SK-N-SH (cell line): ENCODE measurements around the gene ABCF1. TPM values are rescaled to one million over a fixed set of nuclear protein-coding genes. Genes with fewer than 3 reads are reported as not detected.
A peak's percentile ranks its signal among the peaks of the same experiment; 100 is the strongest.

Experiments
- CTCF ChIA-PET: fragments of 300-600, 350-600 bp; formaldehyde crosslinking; extraction: SDS; loops from one replicate; lab custom pipeline; 2021; lab: Yijun Ruan, JAX
- POLR2A ChIA-PET: fragments of 350-600 bp; sonication (Branson Sonifier 250); formaldehyde crosslinking; extraction: SDS; loops from one replicate; lab custom pipeline; 2020; ENCODE audit warnings: antibody characterized with exemption, inconsistent platforms; lab: Yijun Ruan, JAX
- DNase-seq: peaks from one replicate; pipeline ENCODE4 v3.0.0; 2012
- H2AFZ ChIP-seq: fragments of 200-600 bp; sonication (generic); 2 replicates; pipeline ENCODE4 v1.8.1; 2016; ENCODE audit warnings: antibody characterized with exemption, mild to moderate bottlenecking, low read depth
- H3F3A ChIP-seq: fragments of 200-600 bp; sonication (generic); replicated peaks from 2 replicates; pipeline ENCODE3; 2016; ENCODE audit warnings: antibody characterized with exemption, mild to moderate bottlenecking; ENCODE audit not compliant: insufficient read depth
- H3K27ac ChIP-seq, 2 experiments: fragments of 200-500 bp in 1 of 2; fragments of 200-600 bp in 1 of 2; sonication (Bioruptor generic) in 1 of 2; sonication (generic), shearing (Covaris generic) in 1 of 2; 2 replicates each; pipeline versions ENCODE4 v1.5.1 to v1.6.1; 2014 to 2016; ENCODE audit warnings: low read depth in 2 of 2, inconsistent platforms in 1 of 2, low read length in 1 of 2, mild to moderate bottlenecking in 1 of 2, mixed read lengths in 1 of 2
- H3K27me3 ChIP-seq: fragments of 200-600 bp; sonication (generic), shearing (Covaris generic); 2 replicates; pipeline ENCODE4 v1.6.1; 2016; ENCODE audit warnings: mixed run types; ENCODE audit not compliant: insufficient read depth
- H3K36me3 ChIP-seq, 2 experiments: fragments of 200-500 bp in 1 of 2; fragments of 200-600 bp in 1 of 2; sonication (Bioruptor generic) in 1 of 2; sonication (generic) in 1 of 2; replicated peaks in 1 of 2; 2 replicates each; pipeline versions ENCODE3 to v1.5.1; 2014 to 2016; ENCODE audit warnings: low read length in 1 of 2, mild to moderate bottlenecking in 1 of 2; ENCODE audit not compliant: insufficient read depth in 2 of 2, control insufficient read depth in 1 of 2
- H3K4me1 ChIP-seq, 2 experiments: fragments of 200-500 bp in 1 of 2; fragments of 200-600 bp in 1 of 2; sonication (Bioruptor generic) in 1 of 2; sonication (generic), shearing (Covaris generic) in 1 of 2; 2 replicates each; pipeline versions ENCODE4 v1.5.1 to v1.6.1; 2014 to 2016; ENCODE audit warnings: low read depth in 1 of 2, low read length in 1 of 2, mixed run types in 1 of 2; ENCODE audit not compliant: insufficient read depth in 2 of 2, control insufficient read depth in 1 of 2
- H3K4me2 ChIP-seq: fragments of 200-600 bp; sonication (generic), shearing (Covaris generic); 2 replicates; pipeline ENCODE4 v1.6.1; 2017; ENCODE audit warnings: mixed run types
- H3K4me3 ChIP-seq, 2 experiments: fragments of 200-500 bp in 1 of 2; fragments of 200-600 bp in 1 of 2; sonication (Bioruptor generic) in 1 of 2; sonication (generic), shearing (Covaris generic) in 1 of 2; 2 replicates each; pipeline versions ENCODE4 v1.5.1 to v1.8.1; 2014 to 2016; ENCODE audit warnings: low read depth in 2 of 2, inconsistent platforms in 1 of 2, low read length in 1 of 2, mild to moderate bottlenecking in 1 of 2, mixed read lengths in 1 of 2, moderate library complexity in 1 of 2
- H3K79me2 ChIP-seq: fragments of 200-600 bp; sonication (generic); 2 replicates; pipeline ENCODE4 v1.8.1; 2017; ENCODE audit warnings: mild to moderate bottlenecking; ENCODE audit not compliant: insufficient read depth
- H3K9ac ChIP-seq: fragments of 200-600 bp; sonication (generic); 2 replicates; pipeline ENCODE4 v1.6.1; 2017; ENCODE audit warnings: mixed run types
- H3K9me2 ChIP-seq: fragments of 200-600 bp; sonication (generic); 2 replicates; pipeline ENCODE4 v1.6.1; 2017; ENCODE audit warnings: mixed run types
- H3K9me3 ChIP-seq: fragments of 200-600 bp; sonication (generic); 2 replicates; pipeline ENCODE4 v1.6.1; 2017; ENCODE audit warnings: mixed run types, mild to moderate bottlenecking, moderate library complexity
- H4K20me1 ChIP-seq: fragments of 200-600 bp; sonication (generic); 2 replicates; pipeline ENCODE4 v1.6.1; 2017; ENCODE audit warnings: mild to moderate bottlenecking, mixed run types; ENCODE audit not compliant: insufficient read depth
- ELF1 ChIP-seq: IDR thresholded peaks from 2 replicates; pipeline ENCODE4 v1.4.0; 2012
- EZH2phosphoT487 ChIP-seq: fragments of 200-600 bp; sonication (generic); IDR thresholded peaks from 2 replicates; pipeline ENCODE4 v1.6.1; 2017; ENCODE audit warnings: low read depth, mixed run types, mild to moderate bottlenecking, antibody characterized with exemption, moderate library complexity, borderline replicate concordance
- FOXJ3 ChIP-seq: sonication (generic); formaldehyde crosslinking; IDR thresholded peaks from 2 replicates; pipeline ENCODE4 v1.5.1; 2020; ENCODE audit warnings: mild to moderate bottlenecking, missing genetic modification reagents
- GATA2 ChIP-seq: sonication (generic); formaldehyde crosslinking; IDR thresholded peaks from 2 replicates; pipeline ENCODE4 v1.5.0; 2020; ENCODE audit warnings: mild to moderate bottlenecking, missing genetic modification reagents
- MAX ChIP-seq: IDR thresholded peaks from 2 replicates; pipeline ENCODE4 v1.4.0; 2012; ENCODE audit warnings: low read depth
- NRF1 ChIP-seq: IDR thresholded peaks from 2 replicates; pipeline ENCODE4 v1.6.1; 2012; ENCODE audit warnings: low read depth, mild to moderate bottlenecking, low read length
- RAD21 ChIP-seq: IDR thresholded peaks from 2 replicates; pipeline ENCODE4 v1.6.1; 2012; ENCODE audit warnings: mild to moderate bottlenecking, low read length
- RFX5 ChIP-seq: IDR thresholded peaks from 2 replicates; pipeline ENCODE4 v1.6.1; 2012; ENCODE audit warnings: mild to moderate bottlenecking, improper control_type of control experiment, low read length
- RXRA ChIP-seq: IDR thresholded peaks from 2 replicates; pipeline ENCODE4 v1.4.0; 2012; ENCODE audit warnings: low read depth, mild to moderate bottlenecking, borderline replicate concordance
- SMC3 ChIP-seq: IDR thresholded peaks from 2 replicates; pipeline ENCODE4 v1.6.1; 2012; ENCODE audit warnings: low read depth, low read length, improper control_type of control experiment
- TAF1 ChIP-seq: IDR thresholded peaks from 2 replicates; pipeline ENCODE4 v1.6.1; 2012; ENCODE audit warnings: low read depth, mild to moderate bottlenecking, low read length, moderate library complexity, borderline replicate concordance
- TEAD4 ChIP-seq: IDR thresholded peaks from 2 replicates; pipeline ENCODE4 v1.4.0; 2012; ENCODE audit warnings: mild to moderate bottlenecking, borderline replicate concordance; ENCODE audit not compliant: insufficient read depth
- polyA plus RNA-seq, 3 experiments: library from polyadenylated mRNA; depleted of rRNA; stranded (reverse); fragments of >200 nt; gene quantifications; 2 replicates each; pipeline ENCODE4 v1.2.3, GENCODE V29; 2012
- TF ChIP-seq, protein P1 (sequence below): fragments of 150-350 bp; IDR thresholded peaks from 2 replicates; pipeline ENCODE4 v1.6.1; 2017; ENCODE audit warnings: antibody characterized with exemption, low read length, low read depth, borderline replicate concordance
- TF ChIP-seq, protein P2 (sequence below): IDR thresholded peaks from 2 replicates; pipeline ENCODE4 v1.6.1; 2012; ENCODE audit warnings: mild to moderate bottlenecking, low read depth, low read length, moderate library complexity

Gene ABCF1
- polyA plus RNA-seq, 1 of the 3 experiments (the other 2 are of a cell fraction): 53.4 TPM

GRCh38 chr6:30572148-30572547, 906 bp downstream of the ABCF1 start:
- H3K9me3 ChIP-seq: no peaks in the 10 kb centered on the region
- H3K36me3 ChIP-seq: peaks cover 7 to 24% of the 10 kb centered on the region in 2 experiments
- peaks cover 59% of the 10 kb centered on the region for H3K79me2 ChIP-seq
- no peaks in the 10 kb centered on the region for H3K9me2 ChIP-seq
- H3K27ac ChIP-seq: peak overlapping the region; percentile 95 to 97; a peak in 3 of 4 replicates
- peaks cover 12 to 21% of the 10 kb centered on the region in 2 experiments; a peak in 3 of 4 replicates for H3K4me1 ChIP-seq
- peaks cover 41% of the 10 kb centered on the region for H4K20me1 ChIP-seq
- no peak overlapping the region for H2AFZ ChIP-seq
- peak overlapping the region; percentile 97 for H3K4me2 ChIP-seq
- H3F3A ChIP-seq: no peaks in the 10 kb centered on the region
- peak overlapping the region; percentile 61 to 81 for H3K4me3 ChIP-seq
- no peaks in the 10 kb centered on the region for H3K27me3 ChIP-seq
- H3K9ac ChIP-seq: peak overlapping the region; percentile 95
- ChIA-PET CTCF (no interaction called here), POLR2A (no interaction called here)
- DNase-seq: no peak
- TF ChIP-seq TEAD4 (no peak), FOXJ3 (CRISPR knock-in tag) (no peak), RFX5 (no peak), SMC3 (no peak), RAD21 (no peak), EZH2phosphoT487 (no peak), TAF1 (no peak), GATA2 (CRISPR knock-in tag) (no peak), MAX (no peak), ELF1 (no peak), NRF1 (no peak), RXRA (no peak)
- TF ChIP-seq, protein P1, sequence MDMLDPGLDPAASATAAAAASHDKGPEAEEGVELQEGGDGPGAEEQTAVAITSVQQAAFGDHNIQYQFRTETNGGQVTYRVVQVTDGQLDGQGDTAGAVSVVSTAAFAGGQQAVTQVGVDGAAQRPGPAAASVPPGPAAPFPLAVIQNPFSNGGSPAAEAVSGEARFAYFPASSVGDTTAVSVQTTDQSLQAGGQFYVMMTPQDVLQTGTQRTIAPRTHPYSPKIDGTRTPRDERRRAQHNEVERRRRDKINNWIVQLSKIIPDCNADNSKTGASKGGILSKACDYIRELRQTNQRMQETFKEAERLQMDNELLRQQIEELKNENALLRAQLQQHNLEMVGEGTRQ: no peak
- TF ChIP-seq, protein P2, sequence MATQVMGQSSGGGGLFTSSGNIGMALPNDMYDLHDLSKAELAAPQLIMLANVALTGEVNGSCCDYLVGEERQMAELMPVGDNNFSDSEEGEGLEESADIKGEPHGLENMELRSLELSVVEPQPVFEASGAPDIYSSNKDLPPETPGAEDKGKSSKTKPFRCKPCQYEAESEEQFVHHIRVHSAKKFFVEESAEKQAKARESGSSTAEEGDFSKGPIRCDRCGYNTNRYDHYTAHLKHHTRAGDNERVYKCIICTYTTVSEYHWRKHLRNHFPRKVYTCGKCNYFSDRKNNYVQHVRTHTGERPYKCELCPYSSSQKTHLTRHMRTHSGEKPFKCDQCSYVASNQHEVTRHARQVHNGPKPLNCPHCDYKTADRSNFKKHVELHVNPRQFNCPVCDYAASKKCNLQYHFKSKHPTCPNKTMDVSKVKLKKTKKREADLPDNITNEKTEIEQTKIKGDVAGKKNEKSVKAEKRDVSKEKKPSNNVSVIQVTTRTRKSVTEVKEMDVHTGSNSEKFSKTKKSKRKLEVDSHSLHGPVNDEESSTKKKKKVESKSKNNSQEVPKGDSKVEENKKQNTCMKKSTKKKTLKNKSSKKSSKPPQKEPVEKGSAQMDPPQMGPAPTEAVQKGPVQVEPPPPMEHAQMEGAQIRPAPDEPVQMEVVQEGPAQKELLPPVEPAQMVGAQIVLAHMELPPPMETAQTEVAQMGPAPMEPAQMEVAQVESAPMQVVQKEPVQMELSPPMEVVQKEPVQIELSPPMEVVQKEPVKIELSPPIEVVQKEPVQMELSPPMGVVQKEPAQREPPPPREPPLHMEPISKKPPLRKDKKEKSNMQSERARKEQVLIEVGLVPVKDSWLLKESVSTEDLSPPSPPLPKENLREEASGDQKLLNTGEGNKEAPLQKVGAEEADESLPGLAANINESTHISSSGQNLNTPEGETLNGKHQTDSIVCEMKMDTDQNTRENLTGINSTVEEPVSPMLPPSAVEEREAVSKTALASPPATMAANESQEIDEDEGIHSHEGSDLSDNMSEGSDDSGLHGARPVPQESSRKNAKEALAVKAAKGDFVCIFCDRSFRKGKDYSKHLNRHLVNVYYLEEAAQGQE: no peak
